A172 (cell line): ENCODE results near the gene ARSK. TPM values are rescaled to one million over a fixed set of nuclear protein-coding genes. Genes with fewer than 3 reads are reported as not detected.

Experiments
- DNase-seq: peaks from one replicate; pipeline ENCODE4 v3.0.0-alpha.2; 2015; ENCODE audit warnings: low spot score
- total RNA-seq: library from RNA; depleted of rRNA; stranded (reverse); fragments of >200 nt; shearing (Covaris generic); gene quantifications from 2 replicates; pipeline ENCODE4 v1.2.3, GENCODE V29; 2014; rRNA removed

The ARSK gene, protein sequence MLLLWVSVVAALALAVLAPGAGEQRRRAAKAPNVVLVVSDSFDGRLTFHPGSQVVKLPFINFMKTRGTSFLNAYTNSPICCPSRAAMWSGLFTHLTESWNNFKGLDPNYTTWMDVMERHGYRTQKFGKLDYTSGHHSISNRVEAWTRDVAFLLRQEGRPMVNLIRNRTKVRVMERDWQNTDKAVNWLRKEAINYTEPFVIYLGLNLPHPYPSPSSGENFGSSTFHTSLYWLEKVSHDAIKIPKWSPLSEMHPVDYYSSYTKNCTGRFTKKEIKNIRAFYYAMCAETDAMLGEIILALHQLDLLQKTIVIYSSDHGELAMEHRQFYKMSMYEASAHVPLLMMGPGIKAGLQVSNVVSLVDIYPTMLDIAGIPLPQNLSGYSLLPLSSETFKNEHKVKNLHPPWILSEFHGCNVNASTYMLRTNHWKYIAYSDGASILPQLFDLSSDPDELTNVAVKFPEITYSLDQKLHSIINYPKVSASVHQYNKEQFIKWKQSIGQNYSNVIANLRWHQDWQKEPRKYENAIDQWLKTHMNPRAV
- total RNA-seq, result 18.3 and 21.3 TPM in 2 replicates

DNA sequence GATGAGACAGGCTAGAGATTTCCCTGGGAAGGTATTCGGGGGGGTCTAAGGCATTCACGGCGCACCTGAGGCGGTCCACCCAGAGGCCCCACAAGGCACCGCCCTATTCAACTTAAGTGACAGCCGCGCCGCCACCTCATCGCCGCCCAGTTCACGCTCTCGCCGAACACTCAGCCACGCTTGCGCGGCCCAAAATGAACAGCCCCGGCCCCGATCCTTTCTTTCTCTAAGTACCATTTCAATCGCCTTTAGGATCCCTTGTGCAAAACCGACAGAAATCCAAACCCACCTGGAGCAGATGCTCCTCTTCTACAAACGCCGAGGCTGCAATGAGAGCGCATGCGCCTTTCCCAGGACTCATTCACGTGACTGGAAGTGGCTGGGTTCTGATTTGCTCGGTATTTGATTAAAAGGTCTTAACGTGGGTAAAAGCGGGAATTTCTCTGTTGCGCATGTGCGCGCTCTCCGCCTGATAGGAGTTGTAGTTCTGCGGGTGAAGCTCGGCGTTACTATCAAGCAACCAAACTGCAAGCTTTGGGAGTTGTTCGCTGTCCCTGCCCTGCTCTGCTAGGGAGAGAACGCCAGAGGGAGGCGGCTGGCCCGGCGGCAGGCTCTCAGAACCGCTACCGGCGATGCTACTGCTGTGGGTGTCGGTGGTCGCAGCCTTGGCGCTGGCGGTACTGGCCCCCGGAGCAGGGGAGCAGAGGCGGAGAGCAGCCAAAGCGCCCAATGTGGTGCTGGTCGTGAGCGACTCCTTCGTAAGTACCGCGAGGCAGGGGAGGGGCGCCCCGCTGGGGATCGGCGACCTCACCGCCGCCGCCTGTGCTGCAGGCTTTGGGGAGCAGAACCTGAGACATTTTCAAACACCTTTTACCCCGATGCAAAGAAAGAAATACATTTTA, at the start of gene ARSK, which contains the start of gene SKIC3:
Gene ARSK, plus strand, starts transcription at position 455 of the 902 bp plus-strand sequence. Its CDS starts 178 bp downstream, at position 633.
Gene SKIC3, minus strand, starts transcription at position 331 of the 902 bp plus-strand sequence. CDS start 7,827 bp downstream, outside the sequence.
- peak; percentile 98 for DNase-seq

DNA sequence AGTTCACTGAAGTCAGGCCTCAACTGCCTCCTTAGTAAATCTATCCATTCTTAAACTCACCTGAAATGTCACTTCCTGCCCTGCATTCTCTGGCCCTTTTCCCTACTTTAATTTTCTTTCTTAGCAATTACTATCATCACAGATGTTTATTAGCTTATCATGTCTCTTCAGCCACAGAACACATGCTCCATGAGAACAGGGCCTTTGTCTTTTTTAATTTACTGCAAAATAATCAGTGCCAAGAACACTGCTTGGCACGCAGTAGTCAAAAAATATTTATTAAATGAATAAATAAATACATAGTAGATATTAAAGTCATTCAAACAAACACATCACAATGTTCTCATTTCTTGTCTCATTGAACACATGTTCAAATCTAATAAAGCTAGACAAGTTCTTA, 46.4 kb upstream of the ARSK start:
- no peak for DNase-seq

DNA sequence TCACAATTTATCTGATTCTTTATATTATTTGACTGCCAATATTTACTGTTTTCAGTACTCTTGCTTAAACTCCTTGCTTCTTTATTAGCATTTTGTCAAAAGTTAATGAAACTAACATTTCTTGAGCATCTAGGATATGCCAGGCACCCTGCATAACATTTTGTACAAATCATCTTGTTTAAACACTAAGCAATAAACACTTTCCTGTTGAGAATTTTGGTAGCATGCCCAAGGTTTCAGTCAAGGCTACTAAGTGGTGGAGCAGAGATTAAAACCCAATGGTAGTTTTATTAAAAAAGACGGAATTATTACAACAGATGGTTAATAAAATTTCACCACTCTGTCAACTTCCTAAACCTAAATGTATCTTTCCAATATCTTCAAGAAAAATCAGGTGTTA, 43.3 kb upstream of the ARSK start:
- no peak for DNase-seq

DNA sequence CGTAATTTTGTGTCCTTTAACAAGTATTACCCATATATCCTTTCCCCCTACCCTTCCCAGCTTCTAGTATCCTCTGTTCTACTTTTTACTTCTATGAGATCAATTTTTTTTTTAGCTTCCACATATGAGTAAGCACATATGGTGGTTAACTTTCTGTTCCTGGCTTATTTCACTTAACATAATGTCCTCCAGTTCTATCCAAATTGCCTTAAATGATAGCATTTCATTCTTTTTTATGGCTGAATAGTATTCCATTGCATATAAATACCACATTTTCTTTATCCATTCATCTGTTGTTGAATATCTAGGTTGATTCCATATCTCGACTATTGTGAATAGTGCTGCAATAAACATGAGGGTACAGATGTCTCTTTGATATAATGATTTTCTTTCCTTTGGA, 36.5 kb upstream of the ARSK start:
- DNase-seq, result no peak

DNA sequence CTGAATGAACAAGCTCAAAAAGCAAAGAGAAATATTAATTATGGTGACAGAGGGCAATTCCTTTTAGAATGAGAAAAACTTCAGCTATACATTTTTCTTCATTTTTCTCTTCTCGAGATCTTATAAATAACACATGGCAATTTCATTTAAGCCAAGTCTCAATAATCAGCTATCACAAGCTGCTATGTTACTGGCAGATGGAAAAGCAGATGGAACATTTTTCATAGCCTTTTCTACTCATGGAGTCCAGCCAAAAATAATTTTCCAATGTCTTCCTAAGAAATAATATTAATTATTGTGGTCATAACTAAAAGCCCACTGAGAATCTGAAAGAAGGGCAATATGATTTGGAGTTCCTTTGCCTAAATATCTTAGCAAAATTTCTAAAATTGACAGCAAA, 35.8 kb upstream of the ARSK start:
- no peak for DNase-seq

DNA sequence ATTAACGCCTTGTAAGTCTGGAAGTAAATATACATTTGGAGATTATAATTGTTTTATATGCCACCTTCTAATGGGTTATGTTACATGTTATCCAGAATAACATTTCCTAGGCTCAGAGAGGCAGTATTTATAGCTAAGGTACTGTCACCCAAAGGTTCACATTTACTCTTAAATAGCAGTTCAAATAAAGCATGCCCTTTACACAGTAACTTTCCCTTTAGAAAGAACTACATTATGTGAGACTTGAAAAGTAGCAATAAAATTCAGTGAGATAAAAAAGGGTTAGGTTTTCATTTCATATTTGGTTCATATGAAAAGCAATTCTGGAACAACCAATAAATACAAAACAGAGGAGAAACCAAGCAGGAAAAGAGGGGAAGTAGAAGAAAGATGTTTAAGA, 35.2 kb upstream of the ARSK start:
- DNase-seq, result no peak

DNA sequence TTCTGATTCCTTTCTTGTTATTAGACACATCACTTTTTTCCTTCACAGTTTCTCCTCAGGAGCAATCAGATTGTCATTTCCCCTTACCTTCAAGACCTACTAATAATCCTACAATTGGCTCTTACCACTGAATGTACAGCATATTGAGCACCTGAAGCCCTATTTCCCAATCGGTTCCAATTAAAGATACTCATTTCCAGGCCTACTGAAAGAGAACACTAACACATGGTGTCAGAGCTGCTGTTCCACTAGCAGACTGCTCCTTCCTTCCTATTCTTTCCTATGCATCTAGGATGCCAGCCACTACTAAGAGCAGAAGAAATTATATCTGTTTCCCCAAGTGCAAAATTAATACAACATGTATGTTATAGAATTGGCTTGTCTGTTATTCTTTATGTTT, 34.7 kb upstream of the ARSK start:
- no peak for DNase-seq

DNA sequence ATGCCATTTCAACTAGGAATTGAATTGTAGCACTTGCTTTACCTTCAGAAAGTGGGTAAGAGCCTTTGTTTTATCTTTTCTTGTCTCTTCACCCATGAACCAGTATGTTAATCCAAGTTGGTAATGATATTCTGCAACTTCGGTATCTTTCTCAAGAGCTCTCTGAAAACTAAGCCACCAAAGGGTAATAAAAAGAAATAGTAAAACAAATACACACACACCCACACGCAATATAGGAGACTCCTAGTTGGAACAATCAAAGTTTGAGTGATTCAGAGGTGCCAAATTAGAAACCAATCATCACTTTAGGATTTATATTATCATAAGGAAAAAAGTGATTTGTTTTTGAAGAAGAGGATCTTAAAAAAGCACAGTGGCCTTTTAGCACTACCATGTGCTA, 30.5 kb upstream of the ARSK start:
- no peak for DNase-seq

DNA sequence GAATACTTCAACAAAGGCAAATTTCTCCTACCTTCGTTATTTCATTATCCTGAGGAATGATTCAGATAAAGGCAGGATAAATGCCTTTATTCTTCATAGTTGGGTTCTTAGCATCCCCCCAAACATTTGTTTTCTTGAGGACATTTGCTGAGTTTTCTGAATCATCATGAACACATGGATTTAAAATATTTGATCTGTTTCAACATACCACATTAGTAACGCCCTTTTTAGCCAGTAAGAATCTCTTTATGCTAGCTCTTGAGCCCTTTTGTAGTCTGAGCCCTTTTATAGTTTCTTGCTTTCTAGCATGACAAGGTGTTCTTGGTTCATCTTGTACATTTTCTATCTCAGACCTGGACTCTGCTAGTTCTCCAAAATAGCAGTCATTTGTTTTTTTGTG, 28.0 kb upstream of the ARSK start:
- no peak for DNase-seq

DNA sequence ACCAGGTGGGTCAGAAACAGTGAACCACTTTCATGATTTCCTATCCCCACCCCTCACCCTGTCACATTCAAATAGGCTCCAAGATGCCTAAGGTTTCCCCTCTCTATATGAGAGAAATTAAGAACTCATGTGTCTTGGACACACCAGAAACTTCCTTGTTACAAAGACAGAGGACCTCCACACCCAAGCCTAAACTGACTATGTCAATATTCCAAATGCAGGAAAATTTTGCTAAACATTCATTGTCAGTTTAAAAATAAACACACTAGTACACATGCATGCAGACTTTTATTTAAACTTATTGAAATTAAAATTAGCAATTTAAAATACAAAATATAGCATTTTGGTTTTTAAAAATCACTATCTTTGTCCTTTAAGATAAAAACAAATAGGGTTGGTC, 26.3 kb upstream of the ARSK start:
- no peak for DNase-seq

DNA sequence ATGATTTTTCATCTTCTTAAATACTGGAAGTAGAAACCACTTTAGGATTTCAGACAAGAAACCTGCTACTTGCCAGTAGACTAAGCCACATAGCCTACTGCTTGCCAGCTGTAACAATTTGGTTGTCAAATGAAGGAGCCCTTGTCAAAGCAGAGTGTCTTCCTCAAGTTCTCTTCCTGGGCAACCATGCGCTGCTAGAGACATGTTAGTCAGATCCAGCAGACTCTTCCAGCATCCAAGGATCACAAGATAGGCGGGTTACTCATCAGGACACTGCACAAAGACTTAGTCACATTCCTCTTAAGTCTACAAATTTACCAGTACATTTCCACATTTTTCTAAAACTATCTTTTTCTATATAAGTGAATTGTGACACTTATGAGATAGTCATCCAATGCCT, 24.5 kb upstream of the ARSK start:
- DNase-seq, result peak; percentile 69

DNA sequence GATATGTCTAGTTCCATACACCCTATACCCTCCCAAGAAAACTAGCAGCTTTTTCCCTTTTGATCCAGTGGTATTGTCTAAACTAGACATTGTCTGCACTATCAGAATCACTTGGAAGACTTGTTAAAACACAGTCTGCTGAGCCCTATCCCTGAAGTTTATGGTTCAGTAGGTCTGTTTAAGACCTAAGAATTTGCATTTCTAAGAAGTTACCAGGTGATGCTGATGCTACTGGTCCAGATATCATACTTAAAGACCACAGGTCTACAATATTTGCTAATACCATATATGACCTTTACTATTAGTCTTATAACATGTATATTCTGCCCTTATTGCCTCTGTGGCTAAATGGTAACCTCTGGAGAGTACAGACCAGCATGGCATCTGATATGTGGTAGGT, 23.4 kb upstream of the ARSK start:
- DNase-seq, result no peak

DNA sequence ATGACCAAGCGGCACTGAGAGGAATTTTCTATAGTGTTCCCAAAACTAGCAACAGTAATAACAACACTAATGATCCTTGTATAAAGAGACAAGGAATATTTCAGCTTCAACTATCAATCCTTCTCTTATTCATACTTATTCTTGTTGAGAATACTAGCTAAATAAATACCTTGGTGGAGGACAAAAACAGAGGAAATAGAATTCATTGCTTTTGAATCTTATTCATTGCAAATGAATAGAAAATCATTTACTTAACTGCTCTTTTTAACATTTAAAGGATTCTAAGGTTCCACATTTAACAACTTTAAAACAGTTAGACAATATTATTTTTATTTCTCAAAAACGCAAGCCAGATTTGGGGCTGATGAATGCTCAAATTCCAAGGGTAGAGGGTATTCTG, 22.5 kb upstream of the ARSK start:
- no peak for DNase-seq

DNA sequence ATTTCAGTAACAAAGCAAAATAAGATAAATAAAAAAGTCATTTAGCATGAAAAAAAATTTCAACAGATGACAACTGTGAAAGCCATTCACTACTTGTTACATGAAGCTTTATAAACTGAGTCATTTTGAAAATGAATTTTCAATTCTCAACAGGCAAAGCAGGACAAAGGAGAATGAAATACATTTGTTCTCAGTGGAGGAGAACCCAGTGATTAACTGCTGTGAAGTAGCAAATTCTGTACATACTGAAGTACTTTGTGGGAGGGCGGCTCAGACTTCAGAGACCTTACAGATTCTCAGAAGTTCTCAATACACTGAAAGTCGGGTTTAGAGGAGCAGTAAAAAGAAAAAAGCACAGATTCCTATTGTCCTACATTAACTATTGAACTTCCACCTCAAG, 21.8 kb upstream of the ARSK start:
- no peak for DNase-seq

DNA sequence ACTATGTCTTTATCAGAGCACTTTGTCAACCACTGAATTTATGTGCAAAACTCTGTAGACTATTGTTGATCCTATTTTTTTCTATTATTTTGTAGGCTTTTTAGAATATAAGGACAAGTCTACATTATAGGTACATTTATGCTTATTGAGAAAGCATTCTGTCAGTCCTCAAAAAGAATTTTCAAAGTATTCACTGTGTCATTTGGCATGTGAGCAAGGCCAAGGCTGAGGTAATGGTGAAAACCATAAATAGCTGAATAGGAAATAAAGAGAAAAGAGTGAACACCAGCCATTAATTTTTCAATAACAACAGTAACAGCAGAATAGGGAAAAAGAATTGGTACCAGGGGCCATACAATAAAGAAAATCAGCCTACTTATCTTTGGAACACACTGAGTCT, 21.1 kb upstream of the ARSK start:
- no peak for DNase-seq

DNA sequence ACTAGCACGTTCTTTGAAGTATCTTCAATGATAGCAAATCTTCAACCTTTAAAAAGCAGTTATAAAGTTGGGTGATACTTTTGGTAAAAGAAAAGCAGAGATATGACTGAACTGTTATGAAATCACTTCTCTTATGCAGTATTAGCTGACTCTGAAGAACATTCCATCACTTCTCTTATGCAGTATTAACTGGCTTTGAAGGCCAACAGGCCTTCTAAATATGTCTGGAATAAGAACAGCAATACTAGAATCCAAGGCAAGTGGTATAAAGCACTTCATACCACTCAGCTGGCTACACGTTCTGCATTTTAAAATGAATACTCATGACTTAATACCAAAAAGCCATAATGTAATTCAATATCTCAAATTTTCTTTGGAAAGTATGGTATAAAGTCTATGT, 17.4 kb upstream of the ARSK start:
- no peak for DNase-seq

DNA sequence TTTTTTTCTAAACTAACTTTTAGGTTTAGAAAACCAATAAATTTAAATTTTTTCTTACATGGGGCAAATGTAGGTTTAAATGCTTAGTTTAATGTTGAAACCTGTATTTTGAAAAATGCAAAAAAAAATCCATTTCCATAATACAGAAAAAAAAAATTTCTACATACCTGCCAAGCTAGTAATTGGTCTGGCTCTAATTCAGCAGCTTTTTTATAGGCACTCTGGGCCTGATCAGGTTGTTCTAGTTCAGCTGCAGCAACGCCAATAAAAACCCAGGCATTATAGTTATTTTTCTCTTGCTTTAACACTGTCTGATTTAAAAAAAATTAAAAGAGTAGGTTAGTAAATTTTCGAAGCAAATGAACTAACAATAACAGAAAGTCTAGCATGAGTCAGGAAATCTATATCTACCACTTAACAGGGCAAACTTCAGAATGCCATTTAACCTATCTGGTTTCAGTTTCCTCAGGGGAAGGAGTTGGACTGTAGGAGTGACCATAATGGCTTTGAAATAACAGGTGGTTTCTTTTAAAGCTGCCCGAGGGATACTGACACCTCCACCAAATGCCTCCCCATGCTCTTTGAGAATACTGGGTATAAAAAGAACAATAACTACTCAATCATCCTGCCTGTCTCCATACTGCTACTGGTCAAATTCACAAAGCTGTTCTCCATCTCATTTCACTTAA, 11.7 kb upstream of the ARSK start:
- DNase-seq, result no peak

DNA sequence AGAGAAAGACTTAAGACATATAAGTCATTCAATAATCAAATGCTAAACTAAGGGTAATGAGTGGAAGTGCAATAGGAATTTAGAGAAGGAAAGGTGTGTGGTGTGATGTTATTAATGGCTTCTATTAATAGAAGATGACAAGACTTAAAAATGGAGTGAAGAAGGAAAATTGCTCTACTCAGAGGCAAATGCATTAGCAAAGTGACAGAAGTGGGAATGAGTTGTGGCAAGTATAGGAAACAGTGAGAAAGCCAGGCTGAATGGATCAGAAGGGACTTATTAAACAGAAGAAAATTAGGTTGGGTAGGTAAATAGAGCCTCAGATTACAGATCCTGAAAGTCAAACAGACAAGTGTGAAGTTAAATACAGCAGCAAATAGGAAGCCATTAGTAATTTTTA, 5.9 kb upstream of the ARSK start:
- no peak for DNase-seq

DNA sequence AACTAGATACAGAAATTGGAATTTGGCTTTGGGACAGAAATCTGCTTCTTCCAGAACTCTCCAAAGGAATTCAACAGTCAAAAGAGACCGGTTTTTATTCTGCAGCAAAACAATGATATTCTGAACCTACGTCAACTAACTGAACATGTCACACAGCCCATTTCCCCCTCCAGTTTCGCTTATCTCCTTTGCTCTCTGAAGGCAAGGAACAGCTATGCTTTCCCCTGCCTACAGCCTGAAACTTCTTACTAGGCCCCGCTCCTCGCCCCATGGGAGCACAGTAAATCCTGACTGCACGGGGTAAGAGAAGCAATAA, 612 bp upstream of the ARSK start:
- DNase-seq, result no peak

DNA sequence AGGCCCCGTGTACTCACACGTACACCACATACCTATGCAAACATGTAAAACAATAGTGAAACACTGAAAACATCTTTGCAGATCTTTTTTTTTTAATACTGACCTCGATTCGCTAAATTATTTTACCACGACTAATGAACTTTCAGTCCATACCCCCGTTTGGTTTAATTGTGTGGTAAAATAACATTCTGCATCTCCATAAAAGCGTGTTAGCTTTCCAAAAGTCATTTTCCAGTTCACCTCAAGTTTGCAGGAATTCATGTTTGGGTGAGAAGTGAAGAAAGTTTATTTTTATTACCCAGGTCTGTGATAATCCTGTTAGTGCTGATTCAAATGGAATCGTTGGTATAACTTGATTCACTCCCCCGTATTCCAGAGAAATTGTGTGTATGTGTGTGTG, 652 bp downstream of the ARSK start:
- DNase-seq, result no peak

DNA sequence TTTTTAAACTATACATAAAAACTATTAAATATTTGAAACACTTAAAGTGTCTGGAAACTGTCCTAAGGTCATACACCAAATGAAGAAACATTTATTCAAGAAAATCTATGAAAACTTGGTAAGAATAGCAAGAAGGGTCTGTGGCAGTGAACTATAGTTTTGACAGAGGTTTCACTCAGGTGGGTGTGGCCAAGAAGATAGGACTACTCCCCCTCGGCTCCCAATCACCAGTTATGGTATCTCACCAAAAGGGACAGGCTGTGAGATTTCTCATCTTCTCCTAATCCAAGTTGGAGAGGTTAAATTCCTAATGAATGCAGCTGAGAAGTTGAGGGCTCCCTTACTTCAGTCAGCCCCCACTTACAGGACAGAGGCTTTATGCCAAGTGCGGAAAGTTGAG, 2.9 kb downstream of the ARSK start:
- no peak for DNase-seq

DNA sequence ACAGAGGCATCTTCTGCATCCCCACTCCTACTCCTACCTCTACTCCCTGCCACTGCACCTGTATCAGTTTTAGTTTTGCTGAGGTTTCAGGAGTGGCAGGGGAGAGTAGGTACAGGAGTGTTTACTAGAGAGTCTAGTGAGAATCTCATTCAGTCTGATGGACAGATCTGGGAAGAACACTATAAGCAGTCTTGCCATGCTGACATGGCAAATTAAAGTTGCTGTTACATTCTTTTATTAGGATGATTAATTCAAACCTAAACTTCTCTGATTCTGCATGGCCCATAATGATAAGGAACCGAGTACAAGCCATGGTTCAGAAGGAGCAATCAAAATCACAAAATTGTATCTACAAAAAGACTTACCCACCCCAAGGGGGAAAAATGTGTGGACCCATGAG, 7.4 kb downstream of the ARSK start:
- no peak for DNase-seq
